ENCODE results near the gene PIRT.

The PIRT gene

GRCh38 chr17:10815319-10815718 lies 22.6 kb downstream of the PIRT start:
- DNase-seq = no peak

- no peak for DNase-seq
Measured at GRCh38 chr17:10814075-10814474, 23.8 kb downstream of the PIRT start.

GRCh38 chr17:10812674-10813073 lies 25.2 kb downstream of the PIRT start:
- no peak for DNase-seq

DNA sequence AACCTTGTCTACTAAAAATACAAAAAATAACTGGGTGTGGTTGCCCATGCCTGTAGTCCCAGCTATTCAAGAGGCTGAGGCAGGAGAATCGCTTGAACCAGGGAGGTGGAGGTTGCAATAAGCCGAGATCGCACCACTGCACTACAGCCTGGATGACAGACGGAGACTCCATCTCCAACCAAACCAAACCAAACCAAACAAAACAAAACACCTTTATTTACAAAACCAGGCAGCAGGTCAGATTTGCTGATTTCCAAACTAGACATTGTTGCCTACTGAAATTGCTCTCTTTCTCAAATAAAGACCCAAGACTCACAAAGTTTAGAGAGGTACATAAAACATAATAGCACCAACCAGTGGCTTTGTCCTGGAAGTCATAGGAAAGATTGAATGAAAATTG lies 28.3 kb downstream of the PIRT start:
- DNase-seq = no peak

- no peak for DNase-seq
Measured at GRCh38 chr17:10807704-10808128, 30.2 kb downstream of the PIRT start.

GRCh38 chr17:10806545-10807262 lies 31.2 kb downstream of the PIRT start:
- no peak for DNase-seq

DNA sequence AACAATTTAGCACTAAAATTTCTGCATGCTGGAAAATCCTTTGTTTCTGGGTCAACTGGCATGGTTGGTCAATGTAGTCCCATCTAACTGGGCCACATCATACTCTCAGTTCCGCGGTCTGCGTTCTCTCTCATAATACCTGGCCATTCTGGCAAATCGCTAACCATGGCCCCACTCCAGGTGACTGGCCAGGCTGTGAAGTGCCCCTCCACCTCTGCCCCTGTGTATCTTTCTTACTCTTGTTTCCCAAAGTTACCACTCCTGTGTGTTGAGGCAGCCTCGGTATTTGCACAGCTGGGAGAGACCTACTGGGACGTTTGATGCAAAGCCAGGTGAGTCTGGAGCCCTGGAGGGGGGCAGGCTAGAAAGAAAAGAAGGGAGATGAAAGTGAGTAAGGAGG lies 32.0 kb downstream of the PIRT start:
- no peak for DNase-seq

- no peak for DNase-seq
Measured at GRCh38 chr17:10804546-10804945, 33.3 kb downstream of the PIRT start.

GRCh38 chr17:10803830-10804475 lies 33.9 kb downstream of the PIRT start, which contains the start of gene TMEM238L:
Gene TMEM238L, minus strand, starts transcription at chr17:10804099. Its CDS starts 136 bp downstream, at chr17:10803963.
- DNase-seq = no peak

GRCh38 chr17:10803350-10803749 lies 34.5 kb downstream of the PIRT start:
- no peak for DNase-seq

DNA sequence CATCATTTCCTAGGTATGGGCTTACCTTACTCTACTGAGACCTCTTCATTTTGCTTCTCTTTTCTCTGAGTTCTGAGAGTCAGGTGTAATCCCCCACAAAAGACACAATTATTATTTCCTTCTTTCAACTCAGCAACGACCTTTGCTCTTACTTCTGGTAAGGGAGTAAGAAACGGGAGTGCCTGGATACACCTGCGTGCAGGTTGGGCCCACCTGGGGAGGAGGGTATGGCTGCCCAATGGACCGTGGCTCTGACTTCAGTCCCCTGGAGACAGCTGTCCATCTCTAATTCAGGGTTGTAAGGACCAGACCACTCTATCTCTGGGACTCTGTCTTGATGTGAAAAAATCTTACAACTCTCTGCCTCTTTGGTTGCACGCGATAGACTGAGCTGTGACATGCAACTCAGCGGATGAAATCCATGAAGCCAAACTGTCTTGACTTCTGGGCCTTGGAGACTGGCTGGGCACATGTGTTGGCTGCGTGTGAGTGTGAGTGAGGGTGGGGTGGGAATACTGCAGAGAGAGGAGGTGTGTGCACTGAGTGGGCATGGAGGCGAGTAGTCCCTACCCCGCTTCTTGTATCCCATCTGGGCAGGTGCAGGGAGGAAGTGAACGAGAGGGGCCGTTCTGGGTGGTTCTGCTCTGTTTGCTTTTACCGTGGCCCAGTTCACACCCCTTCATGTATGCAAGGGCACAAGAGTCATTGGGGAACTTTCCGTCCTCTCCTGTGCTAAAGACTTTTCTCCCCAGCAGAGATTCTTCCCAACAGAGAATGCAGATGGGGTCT lies 35.2 kb downstream of the PIRT start:
- no peak for DNase-seq

DNA sequence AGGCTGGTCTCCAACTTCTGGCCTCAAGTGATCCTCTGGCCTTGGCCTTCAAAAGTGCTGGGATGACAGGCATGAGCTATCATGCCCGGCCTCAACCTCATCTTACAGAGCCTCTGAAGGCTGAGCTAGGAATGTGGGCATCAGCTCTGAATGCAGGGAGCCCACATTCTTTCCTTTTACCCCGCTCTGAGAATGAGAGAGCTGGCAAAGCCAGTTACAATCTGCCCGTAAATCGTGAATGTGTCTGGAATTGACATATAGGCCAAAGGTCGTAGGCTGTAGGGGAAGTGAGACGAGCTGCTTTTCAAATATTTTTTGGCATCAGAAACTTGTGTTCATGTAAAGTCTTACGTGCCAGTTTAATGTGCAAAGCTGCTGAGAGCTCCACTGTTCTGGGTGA lies 38.5 kb downstream of the PIRT start:
- DNase-seq = no peak

- DNase-seq = no peak
Measured at GRCh38 chr17:10798910-10799309, 39.0 kb downstream of the PIRT start.

GRCh38 chr17:10798332-10798749 lies 39.5 kb downstream of the PIRT start:
- no peak for DNase-seq

DNA sequence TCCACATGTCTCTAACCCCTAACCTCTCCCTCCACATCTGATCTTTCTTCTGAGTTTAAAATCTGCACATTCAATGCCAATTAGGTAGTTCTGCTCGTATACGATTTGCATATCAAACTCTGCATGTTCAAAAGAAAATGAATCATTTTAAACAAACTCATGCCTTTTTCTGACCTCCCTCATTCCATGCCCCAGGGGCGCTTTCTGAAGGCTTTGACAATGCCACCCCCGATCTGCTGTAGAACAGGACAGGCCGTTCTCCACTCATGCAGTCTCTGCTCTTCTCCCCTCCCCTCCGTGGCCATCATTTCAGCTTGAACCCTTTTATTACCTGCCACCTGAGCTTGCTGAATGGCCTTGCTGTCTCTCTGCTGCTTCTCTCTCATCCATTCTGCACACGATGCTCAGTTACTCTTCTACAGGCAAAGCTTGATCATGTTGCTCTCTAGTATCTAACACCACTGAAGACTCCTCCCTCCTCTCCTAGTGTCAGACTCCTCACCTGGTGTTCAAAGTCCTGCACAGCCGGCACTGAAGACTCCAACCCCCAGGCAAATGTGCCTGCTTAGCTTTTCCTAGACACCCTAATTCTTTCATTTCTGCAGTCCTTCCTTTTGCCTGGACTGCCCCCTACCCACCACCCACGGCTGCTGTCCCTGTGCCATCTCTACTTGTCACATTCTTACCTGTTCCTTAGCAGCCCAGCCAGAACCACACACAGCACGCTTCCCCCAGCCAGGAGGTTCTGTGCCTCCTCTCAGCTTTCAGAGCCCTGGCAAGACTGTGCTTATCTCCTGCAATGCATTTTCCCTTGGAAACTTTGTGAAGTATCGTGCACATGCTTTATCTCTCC lies 40.2 kb downstream of the PIRT start:
- no peak for DNase-seq

DNA sequence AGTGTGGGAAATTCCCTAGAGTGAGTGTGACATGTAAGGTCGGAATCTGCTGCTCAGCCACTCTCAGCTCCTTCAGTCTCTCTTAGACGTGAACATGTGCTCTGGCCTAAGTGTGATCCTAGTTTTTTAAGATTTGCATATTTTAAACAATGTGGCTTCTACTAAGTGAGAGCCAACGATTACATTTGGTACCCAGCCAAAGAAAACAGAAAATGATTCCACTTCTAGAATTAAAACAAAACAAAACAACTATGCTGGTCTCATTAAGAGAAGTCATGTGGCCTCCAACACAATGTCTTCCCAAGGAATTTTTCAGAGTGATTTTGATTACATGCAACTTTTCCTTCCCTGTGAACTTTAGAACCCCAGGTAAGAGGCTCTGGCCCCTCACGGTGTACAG lies 44.1 kb downstream of the PIRT start:
- DNase-seq = no peak

DNA sequence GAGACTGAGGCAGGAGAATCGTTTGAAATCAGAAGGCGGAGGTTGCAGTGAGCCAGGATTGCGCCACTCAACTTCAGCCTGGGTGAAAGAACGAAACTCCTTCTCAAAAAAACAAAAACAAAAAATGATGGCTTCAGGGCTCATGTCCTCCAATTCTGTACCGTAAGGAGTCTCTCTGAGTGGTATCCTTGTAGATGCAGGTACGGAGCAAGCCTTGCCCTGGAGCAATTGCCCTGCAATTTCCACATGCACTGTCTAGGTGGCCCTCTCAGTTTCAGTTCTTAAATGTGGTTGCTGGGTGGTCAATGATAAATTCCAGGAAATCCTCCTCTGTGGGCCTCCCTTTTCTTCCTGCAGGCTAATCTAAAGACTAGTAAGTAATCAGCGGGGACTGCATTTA lies 44.6 kb downstream of the PIRT start:
- no peak for DNase-seq

DNA sequence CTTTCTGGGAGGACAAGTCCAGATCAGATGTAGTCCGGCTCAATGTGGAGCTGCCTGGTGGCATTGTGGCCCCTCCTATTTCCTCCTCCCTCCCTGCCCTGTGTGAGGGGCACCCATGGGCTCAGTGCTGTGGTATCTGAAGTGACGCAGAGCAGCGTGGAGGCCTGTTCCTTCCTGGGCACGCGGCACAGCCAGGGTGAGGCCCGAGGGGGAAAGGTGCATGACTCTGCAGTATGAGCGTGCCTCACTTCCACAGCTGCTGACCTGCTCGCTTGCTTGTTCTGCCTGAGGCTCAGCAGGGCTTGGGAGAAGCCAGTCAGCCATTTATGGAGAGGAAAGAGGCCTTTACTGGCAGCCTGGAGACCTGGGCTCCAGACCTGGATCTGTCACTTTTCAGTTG lies 45.7 kb downstream of the PIRT start:
- DNase-seq = no peak

DNA sequence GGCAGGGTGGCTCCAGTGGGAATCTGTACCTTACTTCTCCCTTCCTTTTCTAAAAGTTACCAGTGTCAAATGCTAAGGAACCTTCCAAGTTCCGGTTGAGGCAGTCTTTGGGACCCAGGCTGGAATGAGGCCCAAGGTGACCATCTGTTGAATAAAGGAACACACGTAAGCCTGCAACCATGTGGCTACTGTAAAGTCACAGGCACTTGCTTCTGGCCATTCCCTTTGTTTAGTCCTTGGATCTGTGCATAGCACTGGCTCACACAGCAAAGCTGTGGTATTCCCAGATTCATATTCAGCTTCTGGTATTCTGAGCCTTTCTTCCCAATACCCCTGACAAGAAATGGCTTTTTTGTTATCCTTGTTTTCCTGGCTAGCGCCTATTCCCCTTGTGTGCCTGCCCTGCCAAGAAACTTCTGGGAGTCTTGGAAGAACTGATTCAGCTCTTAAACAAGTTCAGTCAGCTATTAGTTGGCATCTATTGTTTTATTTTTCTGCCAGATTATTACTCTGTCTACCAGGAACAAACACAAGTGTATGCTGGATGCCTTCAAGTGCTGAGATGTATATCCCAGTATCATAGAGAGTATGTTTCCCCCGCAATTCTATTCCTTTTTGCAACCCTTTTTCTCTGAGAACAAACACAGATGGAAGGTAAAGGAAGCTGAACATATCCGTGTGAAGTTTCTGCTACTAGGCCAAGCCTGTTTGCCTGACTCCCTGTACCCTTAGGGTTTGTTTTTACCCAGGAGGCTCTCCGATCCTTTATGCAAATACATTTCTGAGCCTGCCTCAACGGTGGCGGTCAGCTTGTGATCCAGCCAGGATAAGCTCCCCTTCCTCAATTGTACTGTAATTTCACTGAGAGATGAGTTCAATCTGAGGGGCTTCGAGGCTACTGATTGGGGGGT lies 47.1 kb downstream of the PIRT start:
- DNase-seq = no peak

GRCh38 chr17:10789694-10790271 lies 48.1 kb downstream of the PIRT start:
- no peak for DNase-seq

DNA sequence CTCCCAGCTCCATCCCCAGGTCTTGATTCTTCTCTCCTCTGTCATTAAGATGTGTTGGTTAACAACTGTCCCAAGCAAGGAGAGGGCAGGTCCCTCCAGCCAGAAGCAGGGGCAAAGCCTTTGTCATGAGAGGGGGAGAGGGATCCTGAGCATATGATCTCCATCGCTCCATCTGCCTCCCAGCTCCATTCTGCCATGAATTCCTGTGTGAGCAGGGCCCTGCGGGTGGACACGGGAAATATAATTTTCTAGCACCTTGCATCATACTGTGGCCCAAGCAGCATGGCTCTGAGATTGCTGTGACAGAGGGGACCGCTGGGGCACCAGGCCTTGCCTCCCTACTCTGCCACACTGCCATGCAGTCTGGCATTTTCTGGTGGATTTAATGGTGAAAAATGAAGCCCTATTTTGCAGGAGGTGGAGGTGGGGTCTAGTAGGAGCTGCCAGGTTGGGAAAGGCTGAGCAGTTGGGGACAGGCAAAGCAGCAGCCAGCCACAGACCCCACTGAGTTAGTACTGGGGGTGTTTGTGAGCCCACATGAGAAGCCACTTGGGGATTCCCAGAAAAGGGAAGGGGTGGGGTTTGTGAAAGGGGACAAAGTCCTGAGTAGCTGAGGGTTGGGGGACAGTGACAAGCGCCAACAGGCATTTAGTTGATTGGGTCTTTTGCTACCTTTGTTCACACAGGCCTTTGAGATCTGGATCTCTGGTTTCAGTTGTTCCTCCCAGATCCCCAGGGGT lies 50.4 kb downstream of the PIRT start:
- DNase-seq = no peak
